Measurements from ENCODE around the gene RARS1. TPM values are rescaled to one million over a fixed set of nuclear protein-coding genes. Genes with fewer than 3 reads are reported as not detected.
"Not testable (repeated sequence)": the region's sequence is repeated elsewhere in the genome, so short reads cannot be mapped to it uniquely, and the experiment has no call there.

RARS1 gene
- total RNA-seq, 1 experiment from 2014 or later = 105 TPM

DNA sequence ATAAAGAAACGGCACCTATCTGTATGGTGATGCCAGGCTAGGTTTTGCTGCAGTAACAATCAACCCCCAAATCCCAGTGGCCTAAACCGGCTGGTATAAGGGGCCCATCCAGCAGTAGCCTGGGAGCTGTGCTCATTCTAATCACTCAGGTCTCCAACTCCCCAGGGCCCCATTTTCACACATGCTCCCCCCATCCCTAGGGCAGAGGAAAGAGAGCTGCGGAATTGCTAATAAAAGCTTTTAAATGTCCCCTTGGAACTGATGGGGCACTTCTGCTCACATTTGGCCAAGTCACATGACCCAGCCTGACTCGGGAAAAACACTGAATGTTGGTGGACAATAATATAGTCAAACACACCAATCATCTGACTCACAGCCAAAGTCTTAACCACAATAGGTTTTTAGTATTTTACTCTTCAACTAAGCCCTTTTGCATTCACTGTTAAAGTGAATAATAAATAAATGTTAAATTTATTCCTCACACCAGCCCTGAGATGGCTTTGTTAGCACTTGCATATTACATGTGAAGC lies 44.4 kb downstream of the RARS1 start:
- no TSS peak for BruUV-seq (replicated peaks)

DNA sequence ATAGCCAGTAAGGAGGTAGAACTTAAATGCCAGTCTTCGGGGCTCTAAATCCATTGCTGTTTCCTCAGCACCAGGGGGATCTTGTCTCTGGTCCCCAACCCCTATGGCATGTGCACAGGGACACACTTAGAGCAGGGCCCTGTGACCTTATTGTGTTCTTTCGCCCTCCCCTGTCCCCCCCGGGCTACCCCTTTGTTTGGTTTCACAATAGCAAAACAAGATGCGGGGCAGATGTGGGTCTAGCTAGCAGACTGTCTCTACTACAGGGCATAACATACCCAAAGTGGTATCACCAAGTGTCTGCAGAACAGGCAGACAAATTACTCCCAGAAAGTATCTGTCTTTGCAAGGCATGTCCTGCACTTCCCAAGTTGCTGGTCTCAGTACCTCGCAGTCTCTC lies 44.9 kb downstream of the RARS1 start:
- Histone ChIP-seq H3K27ac (ENCODE audit: low read depth, low read length, poor library complexity, severe bottlenecking) (no peak overlapping the region), H3K27me3 (replicated peaks; ENCODE audit: insufficient read depth, low read depth, low read length, poor library complexity) (peaks cover 20% of the 10 kb centered on the region), H3K4me3 (ENCODE audit: low read depth, low read length, poor library complexity, severe bottlenecking) (no peak overlapping the region), H3K36me3 (ENCODE audit: insufficient read depth, low read length, poor library complexity, severe bottlenecking) (no peaks in the 10 kb centered on the region), H3K9me3 (ENCODE audit: low read depth, low read length, poor library complexity, severe bottlenecking) (no peaks in the 10 kb centered on the region), H3K4me1 (ENCODE audit: insufficient read depth, low read length, poor library complexity, severe bottlenecking) (no peaks in the 10 kb centered on the region)
- BruUV-seq (replicated peaks) = no TSS peak
- TF ChIP-seq EZH2 (IDR thresholded peaks at IDR 0.05; ENCODE audit: borderline replicate concordance, low read depth, low read length, poor library complexity, severe bottlenecking) = no peak
- TF ChIP-seq, protein P1, sequence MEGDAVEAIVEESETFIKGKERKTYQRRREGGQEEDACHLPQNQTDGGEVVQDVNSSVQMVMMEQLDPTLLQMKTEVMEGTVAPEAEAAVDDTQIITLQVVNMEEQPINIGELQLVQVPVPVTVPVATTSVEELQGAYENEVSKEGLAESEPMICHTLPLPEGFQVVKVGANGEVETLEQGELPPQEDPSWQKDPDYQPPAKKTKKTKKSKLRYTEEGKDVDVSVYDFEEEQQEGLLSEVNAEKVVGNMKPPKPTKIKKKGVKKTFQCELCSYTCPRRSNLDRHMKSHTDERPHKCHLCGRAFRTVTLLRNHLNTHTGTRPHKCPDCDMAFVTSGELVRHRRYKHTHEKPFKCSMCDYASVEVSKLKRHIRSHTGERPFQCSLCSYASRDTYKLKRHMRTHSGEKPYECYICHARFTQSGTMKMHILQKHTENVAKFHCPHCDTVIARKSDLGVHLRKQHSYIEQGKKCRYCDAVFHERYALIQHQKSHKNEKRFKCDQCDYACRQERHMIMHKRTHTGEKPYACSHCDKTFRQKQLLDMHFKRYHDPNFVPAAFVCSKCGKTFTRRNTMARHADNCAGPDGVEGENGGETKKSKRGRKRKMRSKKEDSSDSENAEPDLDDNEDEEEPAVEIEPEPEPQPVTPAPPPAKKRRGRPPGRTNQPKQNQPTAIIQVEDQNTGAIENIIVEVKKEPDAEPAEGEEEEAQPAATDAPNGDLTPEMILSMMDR (conservative IDR thresholded peaks at IDR 0.05; ENCODE audit: low read depth, low read length) = no peak
- no peak for DNase-seq (ENCODE audit: low spot score)
- ChIA-PET CTCF (no interaction called here), POLR2A (ENCODE audit: low non-redundant PET) (no interaction called here)
- intact Hi-C loops (cut with micrococcal nuclease; ENCODE audit: unreplicated experiment) = no loop called here

More for the DNA sequence above, 44.4 kb downstream of the RARS1 start:
- DNase-seq (ENCODE audit: low spot score) = no peak
- no peak overlapping the region for H3K27ac ChIP-seq (ENCODE audit: low read depth, low read length, poor library complexity, severe bottlenecking)
- H3K4me1 ChIP-seq (ENCODE audit: insufficient read depth, low read length, poor library complexity, severe bottlenecking) = no peaks in the 10 kb centered on the region
- peaks cover 20% of the 10 kb centered on the region for H3K27me3 ChIP-seq (replicated peaks; ENCODE audit: insufficient read depth, low read depth, low read length, poor library complexity)
- TF ChIP-seq, protein P1 (conservative IDR thresholded peaks at IDR 0.05; ENCODE audit: low read depth, low read length) = no peak
- no peak for TF ChIP-seq EZH2 (IDR thresholded peaks at IDR 0.05; ENCODE audit: borderline replicate concordance, low read depth, low read length, poor library complexity, severe bottlenecking)
- POLR2A ChIA-PET (ENCODE audit: low non-redundant PET) = no interaction called here
- no peaks in the 10 kb centered on the region for H3K9me3 ChIP-seq (ENCODE audit: low read depth, low read length, poor library complexity, severe bottlenecking)
- H3K4me3 ChIP-seq (ENCODE audit: low read depth, low read length, poor library complexity, severe bottlenecking) = no peak overlapping the region
- intact Hi-C loops (cut with micrococcal nuclease; ENCODE audit: unreplicated experiment) = no loop called here
- CTCF ChIA-PET = no interaction called here
- H3K36me3 ChIP-seq (ENCODE audit: insufficient read depth, low read length, poor library complexity, severe bottlenecking) = no peaks in the 10 kb centered on the region

DNA sequence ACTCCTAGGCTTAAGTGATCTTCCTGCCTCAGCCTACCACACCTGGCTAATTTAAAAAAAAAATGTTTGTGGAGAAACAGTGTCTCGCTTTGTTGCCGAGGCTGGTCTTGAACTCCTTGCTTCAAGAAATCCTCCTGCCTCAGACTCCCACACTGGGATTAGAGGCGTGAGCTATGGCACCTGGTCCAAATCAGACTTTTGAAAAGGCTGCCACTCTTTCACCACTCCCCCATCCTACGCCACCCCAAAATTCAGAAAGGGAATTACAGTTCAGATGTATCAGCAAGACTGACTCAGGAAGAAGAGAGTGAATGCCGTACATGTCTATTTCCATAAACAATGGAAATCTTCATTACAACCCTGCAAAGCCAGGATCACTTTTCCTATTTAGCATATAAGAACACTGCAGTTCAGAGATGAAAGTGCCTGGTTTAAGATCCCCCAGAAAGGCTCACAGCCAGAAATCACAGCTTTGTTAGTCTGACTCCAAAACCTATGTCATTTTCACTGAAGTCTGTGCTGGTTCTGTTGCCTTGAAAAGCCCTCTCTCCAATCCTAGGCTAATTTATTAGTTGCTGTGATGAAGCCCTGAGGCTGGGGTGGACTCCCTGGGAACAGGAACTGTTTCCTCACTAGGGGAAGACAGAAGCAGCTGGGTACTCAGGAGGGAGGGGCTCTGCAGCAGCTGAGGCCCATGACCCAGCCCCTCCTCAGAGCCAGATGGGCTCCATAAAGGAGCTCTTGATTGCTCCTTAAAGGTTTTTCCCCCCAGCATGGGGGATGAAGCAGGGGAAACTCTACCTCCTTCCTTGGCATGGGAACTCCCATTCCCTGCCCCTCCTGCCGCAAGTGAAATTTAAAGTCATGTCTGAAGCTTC lies 46.0 kb downstream of the RARS1 start:
- H3K36me3 ChIP-seq (ENCODE audit: insufficient read depth, low read length, poor library complexity, severe bottlenecking) = no peaks in the 10 kb centered on the region
- H3K4me1 ChIP-seq (ENCODE audit: insufficient read depth, low read length, poor library complexity, severe bottlenecking) = no peaks in the 10 kb centered on the region
- no peak for DNase-seq (ENCODE audit: low spot score)
- no TSS peak for BruUV-seq (replicated peaks)
- no peak overlapping the region for H3K27ac ChIP-seq (ENCODE audit: low read depth, low read length, poor library complexity, severe bottlenecking)
- ChIA-PET CTCF (no interaction called here), POLR2A (ENCODE audit: low non-redundant PET) (no interaction called here)
- no peak overlapping the region for H3K4me3 ChIP-seq (ENCODE audit: low read depth, low read length, poor library complexity, severe bottlenecking)
- peaks cover 20% of the 10 kb centered on the region for H3K27me3 ChIP-seq (replicated peaks; ENCODE audit: insufficient read depth, low read depth, low read length, poor library complexity)
- H3K9me3 ChIP-seq (ENCODE audit: low read depth, low read length, poor library complexity, severe bottlenecking) = no peaks in the 10 kb centered on the region
- no peak for TF ChIP-seq EZH2 (IDR thresholded peaks at IDR 0.05; ENCODE audit: borderline replicate concordance, low read depth, low read length, poor library complexity, severe bottlenecking)
- TF ChIP-seq, protein P1 (conservative IDR thresholded peaks at IDR 0.05; ENCODE audit: low read depth, low read length) = no peak
- intact Hi-C loops (cut with micrococcal nuclease; ENCODE audit: unreplicated experiment) = no loop called here

DNA sequence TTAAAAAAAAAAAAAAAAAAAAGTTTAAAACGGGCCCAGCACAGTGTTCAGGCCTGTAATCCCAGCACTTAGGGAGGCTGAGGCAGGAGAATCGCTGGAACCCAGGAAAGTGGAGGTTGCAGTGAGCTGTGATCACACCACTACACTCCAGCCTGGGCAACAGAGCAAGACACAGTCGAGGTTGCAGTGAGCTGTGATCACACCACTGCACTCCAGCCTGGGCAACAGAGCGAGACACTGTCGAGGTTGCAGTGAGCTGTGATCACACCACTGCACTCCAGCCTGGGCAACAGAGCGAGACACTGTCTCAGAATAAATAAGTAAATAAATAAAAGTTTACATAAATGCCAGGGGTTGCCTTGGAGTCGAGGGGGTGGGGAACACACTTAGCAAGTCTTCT lies 48.1 kb downstream of the RARS1 start:
- POLR2A ChIA-PET (ENCODE audit: low non-redundant PET); BruUV-seq (replicated peaks); H3K4me3 ChIP-seq (ENCODE audit: low read depth, low read length, poor library complexity, severe bottlenecking); intact Hi-C loops (cut with micrococcal nuclease; ENCODE audit: unreplicated experiment); CTCF ChIA-PET; H3K9me3 ChIP-seq (ENCODE audit: low read depth, low read length, poor library complexity, severe bottlenecking); H3K36me3 ChIP-seq (ENCODE audit: insufficient read depth, low read length, poor library complexity, severe bottlenecking); H3K27ac ChIP-seq (ENCODE audit: low read depth, low read length, poor library complexity, severe bottlenecking); DNase-seq (ENCODE audit: low spot score); H3K4me1 ChIP-seq (ENCODE audit: insufficient read depth, low read length, poor library complexity, severe bottlenecking): not testable (repeated sequence)
- H3K27me3 ChIP-seq (replicated peaks; ENCODE audit: insufficient read depth, low read depth, low read length, poor library complexity) = peaks cover 11% of the 10 kb centered on the region
